Activated CD4-positive, alpha-beta T cell treated with anti-CD3 and anti-CD28 coated beads for 36 hours (primary cell): ENCODE measurements around the gene IRAK1BP1. TPM values are rescaled to one million over a fixed set of nuclear protein-coding genes. Genes with fewer than 3 reads are reported as not detected.
A peak's percentile ranks its signal among the peaks of the same experiment; 100 is the strongest.
"Not testable (repeated sequence)": the region's sequence is repeated elsewhere in the genome, so short reads cannot be mapped to it uniquely, and the experiment has no call there.

Experiments
- ATAC-seq: fragments of 200-7000 bp; cut with Tn5 transposase; one replicate; pipeline ENCODE4 v1.10.0; 2021; ENCODE audit warnings: mild to moderate bottlenecking, moderate library complexity
- CTCF ChIA-PET: fragments of 350-600 bp; sonication (Branson Sonifier 250); formaldehyde crosslinking; loops from one replicate; lab custom pipeline; 2021; ENCODE audit warnings: antibody characterized with exemption; lab: Charles Lee
- POLR2A ChIA-PET: fragments of 350-600 bp; sonication (Branson Sonifier 250); formaldehyde crosslinking; loops from one replicate; lab custom pipeline; 2021; ENCODE audit warnings: antibody characterized with exemption, inconsistent platforms; lab: Charles Lee
- DNase-seq: peaks from one replicate; pipeline ENCODE4 v3.0.0-alpha.2; 2020
- H3K27ac Mint-ChIP-seq: one replicate; pipeline ENCODE4 v1.8.0; 2021; ENCODE audit warnings: mixed read lengths
- H3K27me3 Mint-ChIP-seq: one replicate; pipeline ENCODE4 v1.8.0; 2021; ENCODE audit warnings: mixed read lengths
- H3K36me3 Mint-ChIP-seq: one replicate; pipeline ENCODE4 v1.8.0; 2021; ENCODE audit warnings: low read depth, mixed read lengths
- H3K4me1 Mint-ChIP-seq: one replicate; pipeline ENCODE4 v1.8.0; 2021; ENCODE audit warnings: mixed read lengths
- H3K4me3 Mint-ChIP-seq: one replicate; pipeline ENCODE4 v1.8.0; 2021; ENCODE audit warnings: mild to moderate bottlenecking, moderate library complexity, mixed read lengths
- H3K9me3 Mint-ChIP-seq: one replicate; pipeline ENCODE4 v1.8.0; 2021; ENCODE audit warnings: low read depth, mixed read lengths
- intact Hi-C, 2 experiments: fragments of 100-400 bp; cut with DNase I in 1 of 2; cut with micrococcal nuclease in 1 of 2; formaldehyde crosslinking; loops; one replicate each; pipeline versions ENCODE4 v1.14.2 to v1.15.1; 2022 to 2024; cut with DNase I, micrococcal nuclease
- total RNA-seq, 2 experiments: library from RNA; stranded (reverse); gene quantifications; one replicate each; pipeline ENCODE4 v1.2.3, GENCODE V29; 2021

IRAK1BP1 gene
- total RNA-seq, 2 experiments from 2014 or later = 1.6 to 2.7 TPM

DNA sequence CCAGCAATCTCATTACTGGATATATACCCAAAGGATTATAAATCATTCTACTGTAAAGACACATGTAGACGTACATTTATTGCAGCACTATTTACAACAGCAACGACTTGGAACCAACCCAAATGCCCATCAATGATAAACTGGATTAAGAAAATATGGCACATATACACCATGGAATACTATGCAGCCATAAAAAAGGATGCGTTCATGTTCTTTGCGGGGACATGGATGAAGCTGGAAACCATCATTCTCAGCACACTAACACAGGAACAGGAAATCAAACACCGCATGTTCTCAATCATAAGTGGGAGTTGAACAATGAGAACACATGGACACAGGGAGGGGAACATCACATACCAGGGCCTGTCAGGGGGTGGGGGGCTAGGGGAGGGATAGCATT is 22.6 kb downstream of the IRAK1BP1 start:
- H3K4me3 Mint-ChIP-seq, H3K9me3 Mint-ChIP-seq, POLR2A ChIA-PET, H3K27ac Mint-ChIP-seq, ATAC-seq, intact Hi-C loops, H3K4me1 Mint-ChIP-seq, DNase-seq, CTCF ChIA-PET, H3K27me3 Mint-ChIP-seq: not testable (repeated sequence)
- H3K36me3 Mint-ChIP-seq = peaks cover 25% of the 10 kb centered on the region

DNA sequence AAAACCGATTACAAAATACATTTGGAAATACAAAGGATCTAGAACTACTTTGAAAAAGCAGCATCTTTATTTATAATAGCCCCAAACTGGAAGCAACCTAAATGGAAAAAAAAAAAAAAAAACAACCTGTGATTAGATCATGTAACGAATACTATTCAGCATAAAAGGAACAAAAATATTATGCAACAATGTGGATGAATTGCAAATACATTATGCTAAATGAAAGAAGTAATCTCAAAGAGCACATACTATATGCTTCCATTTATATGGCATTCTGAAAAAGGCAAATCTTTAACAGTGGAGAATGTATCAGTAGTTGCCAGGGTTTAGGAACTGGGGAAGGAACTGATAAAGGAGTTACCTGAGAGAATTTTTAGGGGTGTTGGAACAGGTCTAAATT is 28.9 kb downstream of the IRAK1BP1 start:
- CTCF ChIA-PET = no interaction called here

DNA sequence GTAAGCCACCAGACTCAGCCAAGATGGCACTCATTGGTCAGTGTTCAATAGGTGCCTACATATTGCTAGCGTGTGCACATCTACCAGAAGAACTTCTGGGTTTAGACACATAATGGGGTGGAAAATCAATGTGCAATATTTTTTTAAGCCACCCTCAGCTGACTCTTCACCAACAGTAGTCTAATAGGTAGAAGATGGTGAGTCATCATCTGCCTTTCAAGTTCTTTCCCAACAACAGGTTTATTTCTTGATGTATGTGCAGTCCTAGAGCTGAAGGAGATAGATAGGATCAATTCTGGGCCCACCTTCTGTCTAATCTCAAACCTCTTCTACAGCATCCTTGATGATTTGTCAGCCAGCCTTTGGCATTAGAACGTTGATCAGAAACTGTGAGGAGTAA is 41.3 kb downstream of the IRAK1BP1 start:
- POLR2A ChIA-PET = no interaction called here
- no peak for DNase-seq
- intact Hi-C loops = no loop called here

More for the DNA sequence above, 28.9 kb downstream of the IRAK1BP1 start:
- H3K27me3 Mint-ChIP-seq = no peaks in the 10 kb centered on the region
- no peaks in the 10 kb centered on the region for H3K36me3 Mint-ChIP-seq
- no peak overlapping the region for H3K27ac Mint-ChIP-seq
- intact Hi-C loops = no loop called here
- no peak overlapping the region for H3K4me3 Mint-ChIP-seq
- no peak for DNase-seq
- no peak for ATAC-seq
- H3K4me1 Mint-ChIP-seq = no peaks in the 10 kb centered on the region
- POLR2A ChIA-PET = no interaction called here
- H3K9me3 Mint-ChIP-seq = no peaks in the 10 kb centered on the region

DNA sequence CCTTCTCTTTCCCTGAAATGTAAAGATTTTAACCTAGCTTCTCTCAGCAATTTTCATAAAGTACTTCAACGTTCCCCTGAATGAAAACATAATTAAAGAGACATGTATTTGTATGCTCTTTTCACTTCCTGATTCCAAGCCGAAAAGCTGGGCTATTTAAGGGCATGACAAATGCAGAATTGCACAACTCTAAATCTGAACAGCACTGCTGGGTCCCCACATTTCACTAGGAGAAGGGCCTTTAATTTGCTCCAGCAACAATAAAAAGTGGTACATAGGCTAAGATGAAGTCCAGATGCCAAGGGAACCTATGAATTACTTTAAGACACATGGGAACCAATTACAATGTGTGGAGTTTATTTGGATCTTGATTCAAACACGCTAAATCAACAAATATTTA is 42.0 kb downstream of the IRAK1BP1 start:
- peaks cover 10% of the 10 kb centered on the region for H3K4me1 Mint-ChIP-seq
- H3K36me3 Mint-ChIP-seq = peaks cover 2% of the 10 kb centered on the region
- peaks cover 31% of the 10 kb centered on the region for H3K27me3 Mint-ChIP-seq
- POLR2A ChIA-PET = no interaction called here
- CTCF ChIA-PET = no interaction called here
- intact Hi-C loops = no loop called here
- H3K9me3 Mint-ChIP-seq = no peaks in the 10 kb centered on the region
- no peak overlapping the region for H3K27ac Mint-ChIP-seq
- no peak for DNase-seq
- ATAC-seq = no peak
- no peak overlapping the region for H3K4me3 Mint-ChIP-seq

More for the DNA sequence above, 41.3 kb downstream of the IRAK1BP1 start:
- CTCF ChIA-PET = no interaction called here
- peaks cover 2% of the 10 kb centered on the region for H3K36me3 Mint-ChIP-seq
- H3K9me3 Mint-ChIP-seq = no peaks in the 10 kb centered on the region
- H3K27ac Mint-ChIP-seq = no peak overlapping the region
- ATAC-seq = no peak
- peaks cover 31% of the 10 kb centered on the region for H3K27me3 Mint-ChIP-seq
- H3K4me1 Mint-ChIP-seq = peaks cover 10% of the 10 kb centered on the region
- no peak overlapping the region for H3K4me3 Mint-ChIP-seq

DNA sequence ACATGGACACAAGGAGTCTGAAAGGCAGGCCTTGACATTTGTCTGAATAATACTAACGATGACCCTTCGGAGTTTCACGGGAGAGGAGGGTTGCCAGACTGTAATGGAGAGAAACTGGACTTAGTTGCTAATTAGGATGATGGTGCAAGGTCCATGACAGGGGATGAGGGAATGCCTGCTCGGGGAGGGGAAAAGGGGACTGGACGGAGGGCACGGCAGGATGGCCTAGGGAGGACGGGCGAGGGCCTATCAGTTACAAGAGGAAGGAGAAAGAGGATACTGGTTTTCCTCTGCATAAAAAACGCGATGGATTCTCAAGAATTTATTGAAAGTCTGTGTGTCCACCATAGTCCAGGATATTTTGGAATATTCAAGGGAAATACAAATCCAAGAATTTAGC is 42.7 kb downstream of the IRAK1BP1 start:
- no peak overlapping the region for H3K4me3 Mint-ChIP-seq
- no peak for ATAC-seq
- intact Hi-C loops = no loop called here

DNA sequence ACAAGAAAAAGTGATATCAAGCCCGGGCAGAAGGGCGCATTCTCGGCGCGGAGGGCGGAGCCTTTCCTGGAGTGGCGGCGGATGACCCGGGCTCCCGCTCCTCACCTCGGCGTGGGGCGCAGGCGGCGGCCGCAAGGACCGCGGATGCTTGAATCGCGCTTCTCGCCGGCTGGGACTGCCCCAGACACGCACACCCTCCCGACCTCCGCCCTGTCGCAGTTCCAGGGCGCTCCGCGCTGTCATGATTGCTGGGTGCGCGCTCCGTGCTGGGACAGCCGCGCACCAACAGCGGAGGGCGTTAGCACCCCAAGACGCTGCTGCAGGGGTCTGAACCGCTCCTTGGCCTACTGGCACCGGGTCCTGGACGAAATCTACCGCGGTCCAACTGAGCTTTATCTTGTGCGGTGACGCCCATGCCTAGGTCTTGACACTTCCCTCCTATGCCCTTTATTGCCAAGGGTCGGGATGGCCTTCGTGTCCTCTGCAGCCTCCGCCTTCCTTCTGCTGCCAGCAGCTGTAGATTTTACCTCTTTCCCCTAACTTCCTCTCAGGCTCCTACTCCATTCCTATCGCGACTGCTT is 43.3 kb downstream of the IRAK1BP1 start:
- ChIA-PET POLR2A (no interaction called here), CTCF (no interaction called here)
- H3K4me3 Mint-ChIP-seq = peak overlapping the region; percentile 40
- peaks cover 10% of the 10 kb centered on the region for H3K4me1 Mint-ChIP-seq
- peaks cover 31% of the 10 kb centered on the region for H3K27me3 Mint-ChIP-seq
- no peaks in the 10 kb centered on the region for H3K9me3 Mint-ChIP-seq
- intact Hi-C loops = no loop called here
- ATAC-seq (peak; percentile 68), DNase-seq (peak; percentile 55)
- no peak overlapping the region for H3K27ac Mint-ChIP-seq
- peaks cover 2% of the 10 kb centered on the region for H3K36me3 Mint-ChIP-seq

More for the DNA sequence above, 42.7 kb downstream of the IRAK1BP1 start:
- H3K9me3 Mint-ChIP-seq = no peaks in the 10 kb centered on the region
- no peak overlapping the region for H3K27ac Mint-ChIP-seq
- POLR2A ChIA-PET = no interaction called here
- peaks cover 10% of the 10 kb centered on the region for H3K4me1 Mint-ChIP-seq
- H3K36me3 Mint-ChIP-seq = peaks cover 2% of the 10 kb centered on the region
- no peak for DNase-seq
- peaks cover 31% of the 10 kb centered on the region for H3K27me3 Mint-ChIP-seq
- CTCF ChIA-PET = no interaction called here

DNA sequence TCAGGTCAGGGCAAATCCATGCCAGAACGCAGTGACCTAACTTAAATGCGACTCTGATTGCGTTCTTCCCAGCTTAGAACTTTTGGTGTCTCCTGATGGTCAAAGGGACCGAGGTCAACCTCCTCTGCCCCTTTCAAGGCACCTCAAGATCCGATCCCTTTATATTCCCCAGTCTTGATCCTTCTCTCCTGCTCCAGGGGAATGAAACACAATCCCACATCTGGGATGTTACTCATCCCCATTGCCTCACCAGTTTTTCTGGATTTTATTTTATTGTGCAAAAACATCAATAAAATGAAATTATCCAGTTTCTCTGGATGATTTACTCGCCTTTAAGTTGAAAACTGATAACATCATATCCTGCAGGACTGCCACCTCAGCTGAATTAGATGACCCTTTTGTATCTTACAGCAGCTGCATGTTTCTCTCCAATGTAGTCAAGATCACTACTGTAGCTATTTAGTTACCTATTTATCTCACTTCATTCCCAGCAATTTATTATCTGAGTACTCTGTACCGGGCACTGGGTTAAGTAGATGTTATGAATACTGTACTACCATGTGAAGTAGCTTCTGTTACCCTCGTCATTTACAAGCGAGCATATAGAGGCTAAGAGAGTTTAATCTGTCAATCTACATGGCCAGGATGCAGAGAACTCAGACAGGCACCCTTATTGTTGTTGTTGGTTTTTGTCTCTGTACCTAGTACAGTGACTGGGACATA is 44.0 kb downstream of the IRAK1BP1 start:
- Mint-ChIP-seq H3K4me1 (peaks cover 10% of the 10 kb centered on the region), H3K9me3 (peaks cover 4% of the 10 kb centered on the region), H3K27ac (no peak overlapping the region), H3K27me3 (peaks cover 31% of the 10 kb centered on the region), H3K4me3 (peak overlapping the region; percentile 40), H3K36me3 (peaks cover 2% of the 10 kb centered on the region)
- intact Hi-C loops = no loop called here
- ChIA-PET POLR2A (no interaction called here), CTCF (interaction anchor here (0.6 to 1.3 kb wide), 3 partner anchors 9 to 720 kb away, joined by 3 read pairs; partner anchors contain the start of gene SH3BGRL2)
- DNase-seq = no peak
- ATAC-seq = no peak

DNA sequence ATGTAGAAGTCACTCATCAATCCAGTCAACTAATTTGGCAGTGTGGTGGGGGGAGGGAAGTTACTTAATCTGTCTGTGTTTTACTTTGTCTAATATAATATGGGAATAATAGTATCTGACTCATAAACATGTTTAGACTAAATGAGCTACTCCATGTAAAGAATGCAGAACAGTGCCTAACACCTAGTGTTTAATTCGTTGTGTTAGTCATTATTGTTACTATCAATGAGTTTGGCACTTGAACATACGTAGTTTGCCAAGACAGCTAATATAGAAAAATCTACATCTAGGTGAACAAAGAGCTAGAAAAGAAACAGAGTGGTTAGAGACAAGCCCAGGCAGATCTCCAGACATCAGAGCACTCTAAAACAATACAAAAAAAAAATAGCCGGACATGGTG is 49.1 kb downstream of the IRAK1BP1 start:
- intact Hi-C loops = no loop called here
- H3K4me1 Mint-ChIP-seq = no peaks in the 10 kb centered on the region
- DNase-seq (no peak), ATAC-seq (no peak)
- ChIA-PET CTCF (no interaction called here), POLR2A (no interaction called here)
- H3K9me3 Mint-ChIP-seq = peaks cover 32% of the 10 kb centered on the region
- peaks cover 4% of the 10 kb centered on the region for H3K36me3 Mint-ChIP-seq
- peaks cover 7% of the 10 kb centered on the region for H3K27me3 Mint-ChIP-seq
- H3K4me3 Mint-ChIP-seq = no peak overlapping the region
- H3K27ac Mint-ChIP-seq = no peak overlapping the region

DNA sequence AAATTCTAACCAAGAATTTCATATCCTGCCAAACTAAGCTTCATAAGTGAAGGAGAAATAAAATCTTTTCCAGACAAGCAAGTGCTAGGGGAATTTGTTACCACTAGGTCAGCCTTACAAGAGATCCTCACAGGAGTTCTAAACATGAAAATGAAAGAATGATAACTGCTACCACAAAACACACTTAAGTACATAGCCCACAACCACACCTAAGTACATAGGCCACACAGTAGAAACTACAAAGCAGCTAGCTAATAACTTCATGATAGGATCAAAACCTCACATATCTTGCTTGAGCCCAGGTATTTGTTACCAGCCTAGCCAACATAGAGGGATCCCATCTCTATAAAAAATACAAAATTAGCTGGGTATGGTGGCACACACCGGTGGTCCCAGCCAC is 50.4 kb downstream of the IRAK1BP1 start:
- H3K4me3 Mint-ChIP-seq = no peak overlapping the region
- no peak for DNase-seq
- H3K9me3 Mint-ChIP-seq = peaks cover 41% of the 10 kb centered on the region
- no peaks in the 10 kb centered on the region for H3K27me3 Mint-ChIP-seq
- no peak for ATAC-seq
- no peak overlapping the region for H3K27ac Mint-ChIP-seq
- ChIA-PET CTCF (no interaction called here), POLR2A (no interaction called here)
- no peaks in the 10 kb centered on the region for H3K4me1 Mint-ChIP-seq
- intact Hi-C loops = no loop called here
- peaks cover 9% of the 10 kb centered on the region for H3K36me3 Mint-ChIP-seq

DNA sequence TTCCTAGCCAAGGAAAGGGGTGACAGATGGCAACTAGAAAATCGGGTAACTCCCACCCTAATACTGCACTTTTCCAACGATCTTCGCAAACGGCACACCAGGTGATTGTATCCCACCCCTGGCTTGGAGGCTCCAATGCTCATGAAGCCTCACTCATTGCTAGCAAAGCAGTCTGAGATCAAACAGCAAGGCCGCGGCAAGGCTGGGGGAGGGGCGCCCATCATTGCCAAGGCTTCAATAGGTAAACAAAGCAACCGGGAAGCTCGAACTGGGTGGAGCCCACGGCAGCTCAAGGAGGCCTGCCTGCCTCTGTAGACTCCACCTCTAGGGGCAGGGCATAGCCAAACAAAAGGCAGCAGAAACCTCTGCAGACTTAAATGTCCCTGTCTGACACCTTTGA is 53.8 kb downstream of the IRAK1BP1 start:
- H3K4me1 Mint-ChIP-seq, ATAC-seq, CTCF ChIA-PET, DNase-seq, H3K27ac Mint-ChIP-seq, POLR2A ChIA-PET, H3K27me3 Mint-ChIP-seq, H3K4me3 Mint-ChIP-seq, intact Hi-C loops: not testable (repeated sequence)
- Mint-ChIP-seq H3K36me3 (peaks cover 11% of the 10 kb centered on the region), H3K9me3 (peaks cover 66% of the 10 kb centered on the region)

DNA sequence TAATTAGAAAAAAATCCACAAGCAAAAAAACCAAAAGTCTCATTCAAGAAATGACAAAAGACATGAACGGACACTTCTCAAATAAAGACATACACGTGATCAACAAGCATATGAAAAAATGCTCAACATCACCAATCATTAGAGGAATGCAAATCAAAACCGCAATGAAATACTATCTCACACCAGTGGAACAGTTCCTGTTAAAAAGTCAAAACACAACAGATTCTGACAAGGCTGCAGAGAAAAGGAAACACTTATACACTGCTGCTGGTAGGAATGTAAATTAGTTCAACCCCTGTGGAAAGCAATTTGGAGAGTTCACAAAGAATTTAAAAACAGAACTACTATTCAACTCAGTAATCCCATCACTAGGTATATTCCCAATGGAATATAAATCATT is 58.0 kb downstream of the IRAK1BP1 start:
- H3K9me3 Mint-ChIP-seq = peaks cover 62% of the 10 kb centered on the region
- POLR2A ChIA-PET = no interaction called here

DNA sequence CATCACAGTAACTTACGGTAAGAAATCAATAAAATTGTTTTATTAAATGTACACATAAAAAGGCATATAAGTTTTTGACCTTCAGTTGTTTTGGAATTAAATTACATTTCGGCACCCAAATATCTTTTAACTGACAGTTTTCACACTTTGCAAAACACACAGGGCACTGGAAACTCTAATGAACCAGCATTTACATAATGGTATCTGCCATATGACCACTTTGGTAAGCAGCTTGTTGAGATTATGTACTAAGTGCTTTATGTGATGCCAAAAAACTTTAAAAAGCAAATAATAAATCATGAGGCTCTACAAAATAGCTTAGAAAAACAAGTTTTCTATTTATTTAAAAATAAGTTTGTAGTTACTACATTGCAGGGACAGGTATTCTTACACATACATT is 68.2 kb downstream of the IRAK1BP1 start:
- Mint-ChIP-seq H3K4me3 (no peak overlapping the region), H3K36me3 (peaks cover 23% of the 10 kb centered on the region), H3K27me3 (no peaks in the 10 kb centered on the region), H3K27ac (no peak overlapping the region), H3K4me1 (no peaks in the 10 kb centered on the region), H3K9me3 (peaks cover 9% of the 10 kb centered on the region)
- intact Hi-C loops = no loop called here
- no peak for DNase-seq
- POLR2A ChIA-PET = no interaction called here
- CTCF ChIA-PET = interaction anchor here (0.5 kb wide), 1 partner anchor 438 kb away, joined by 3 read pairs; no protein-coding TSS in a partner anchor
- no peak for ATAC-seq

More for the DNA sequence above, 58.0 kb downstream of the IRAK1BP1 start:
- intact Hi-C loops = no loop called here
- Mint-ChIP-seq H3K4me1 (no peaks in the 10 kb centered on the region), H3K27ac (no peak overlapping the region), H3K36me3 (peaks cover 7% of the 10 kb centered on the region), H3K27me3 (peaks cover 2% of the 10 kb centered on the region), H3K4me3 (no peak overlapping the region)
- DNase-seq (no peak), ATAC-seq (no peak)
- CTCF ChIA-PET = no interaction called here
